22Rv1 (cell line): ENCODE data around the gene ZNF579.
A peak's percentile ranks its signal among the peaks of the same experiment; 100 is the strongest.

Source experiments
- H3K27ac ChIP-seq: fragments of 450-650 bp; 2 replicates; pipeline ENCODE4 v1.5.1; 2017
- CTCF ChIP-seq: fragments of 450-650 bp; IDR thresholded peaks from 2 replicates; pipeline ENCODE4 v1.5.1; 2017; ENCODE audit warnings: mild to moderate bottlenecking
- ZFX ChIP-seq: fragments of 450-650 bp; IDR thresholded peaks from 2 replicates; pipeline ENCODE4 v1.6.1; 2017; ENCODE audit warnings: antibody characterized with exemption, borderline replicate concordance

The ZNF579 gene

GRCh38 chr19:55540619-55541018, 40.0 kb downstream of the ZNF579 start:
- TF ChIP-seq CTCF (no peak), ZFX (no peak)
- no peak overlapping the region for H3K27ac ChIP-seq

GRCh38 chr19:55539090-55539984, 41.3 kb downstream of the ZNF579 start:
- H3K27ac ChIP-seq = no peak overlapping the region
- TF ChIP-seq CTCF (no peak), ZFX (no peak)

- no peak overlapping the region for H3K27ac ChIP-seq
- TF ChIP-seq ZFX (no peak), CTCF (no peak)
These were observed 42.5 kb downstream of the ZNF579 start for GRCh38 chr19:55538132-55538531.

- no peak overlapping the region for H3K27ac ChIP-seq
- no peak for TF ChIP-seq CTCF
- TF ChIP-seq ZFX = no peak
These were observed 42.9 kb downstream of the ZNF579 start for GRCh38 chr19:55537741-55538111.

- H3K27ac ChIP-seq = no peak within 1 kb of the TSS
These were observed 43.5 kb downstream of the ZNF579 start, which contains the start of gene SBK2 for GRCh38 chr19:55536951-55537740. Gene SBK2 (minus strand): TSS chr19:55537133. CDS start chr19:55536294, 839 bp downstream.

GRCh38 chr19:55536366-55536765, 44.3 kb downstream of the ZNF579 start:
- no peak for TF ChIP-seq ZFX
- no peak for TF ChIP-seq CTCF
- no peak overlapping the region for H3K27ac ChIP-seq

More at GRCh38 chr19:55536951-55537740, 43.5 kb downstream of the ZNF579 start, which contains the start of gene SBK2:
- TF ChIP-seq ZFX = no peak
- peak; percentile 14; the same call in 1 of the 2 replicates for TF ChIP-seq CTCF

GRCh38 chr19:55535965-55536350, 44.7 kb downstream of the ZNF579 start:
- no peak overlapping the region for H3K27ac ChIP-seq
- TF ChIP-seq CTCF (no peak), ZFX (no peak)
